RPMI8226 (cell line): ENCODE results near the gene LSM11.
"Not testable (repeated sequence)": the region's sequence is repeated elsewhere in the genome, so short reads cannot be mapped to it uniquely, and the experiment has no call there.

Source experiments
- DNase-seq: peaks from one replicate; pipeline ENCODE4 v3.0.0-alpha.2; 2015

The LSM11 gene

GRCh38 chr5:157743163-157744050 lies at the start of gene LSM11:
TSS of gene LSM11 (plus strand) at chr5:157743712. CDS start at chr5:157743751, 39 bp downstream.
- peak; percentile 90 for DNase-seq

- not testable (repeated sequence) for DNase-seq
These were observed 49.7 kb upstream of the LSM11 start for GRCh38 chr5:157693816-157694215.

GRCh38 chr5:157696154-157696553 lies 47.4 kb upstream of the LSM11 start:
- DNase-seq = not testable (repeated sequence)

- DNase-seq = not testable (repeated sequence)
These were observed 44.8 kb upstream of the LSM11 start for GRCh38 chr5:157698674-157699073.

GRCh38 chr5:157703736-157704135 lies 39.8 kb upstream of the LSM11 start:
- DNase-seq = no peak

- DNase-seq = no peak
These were observed 34.6 kb upstream of the LSM11 start for GRCh38 chr5:157708866-157709265.

- no peak for DNase-seq
These were observed 34.2 kb upstream of the LSM11 start for GRCh38 chr5:157709346-157709745.

- no peak for DNase-seq
These were observed 33.1 kb upstream of the LSM11 start for GRCh38 chr5:157710431-157710830.

- DNase-seq = no peak
These were observed 32.6 kb upstream of the LSM11 start for GRCh38 chr5:157710882-157711281.

- DNase-seq = no peak
These were observed 29.5 kb upstream of the LSM11 start for GRCh38 chr5:157713830-157714595.

- no peak for DNase-seq
These were observed 29.0 kb upstream of the LSM11 start for GRCh38 chr5:157714596-157714864.

GRCh38 chr5:157718519-157718918 lies 25.0 kb upstream of the LSM11 start:
- peak; percentile 30 for DNase-seq

- no peak for DNase-seq
These were observed 24.3 kb upstream of the LSM11 start for GRCh38 chr5:157719245-157719644.

GRCh38 chr5:157721159-157721558 lies 22.4 kb upstream of the LSM11 start:
- DNase-seq = no peak

- not testable (repeated sequence) for DNase-seq
These were observed 20.6 kb upstream of the LSM11 start for GRCh38 chr5:157722895-157723294.

- DNase-seq = not testable (repeated sequence)
These were observed 16.9 kb upstream of the LSM11 start for GRCh38 chr5:157726607-157727006.

- not testable (repeated sequence) for DNase-seq
These were observed 15.7 kb upstream of the LSM11 start for GRCh38 chr5:157727858-157728257.

- DNase-seq = peak; percentile 33
These were observed 13.7 kb upstream of the LSM11 start for GRCh38 chr5:157729858-157730257.

- no peak for DNase-seq
These were observed 12.6 kb upstream of the LSM11 start for GRCh38 chr5:157730900-157731271.

GRCh38 chr5:157731272-157732129 lies 12.0 kb upstream of the LSM11 start, which contains the start of gene THG1L:
TSS of gene THG1L (plus strand) at chr5:157731420. CDS start at chr5:157731441, 21 bp downstream.
- DNase-seq = peak; percentile 99

- no peak for DNase-seq
These were observed 11.4 kb upstream of the LSM11 start for GRCh38 chr5:157732130-157732514.

GRCh38 chr5:157732596-157733262 lies 10.8 kb upstream of the LSM11 start:
- DNase-seq = no peak

- DNase-seq = no peak
These were observed 9.1 kb upstream of the LSM11 start for GRCh38 chr5:157734436-157734835.
